RWPE1 (cell line): Measurements from ENCODE around the gene IMPACT.

Experiments
- CTCF ChIA-PET: fragments of 350-600 bp; sonication (Branson Sonifier 250); formaldehyde crosslinking; extraction: SDS; loops from one replicate; lab custom pipeline; 2021; lab: Yijun Ruan, JAX
- POLR2A ChIA-PET: fragments of 400-600 bp; formaldehyde crosslinking; extraction: SDS; loops from one replicate; lab custom pipeline; 2020; ENCODE audit warnings: antibody characterized with exemption; ENCODE audit not compliant: low non-redundant PET; lab: Yijun Ruan, JAX
- DNase-seq: peaks from one replicate; pipeline ENCODE4 v3.0.0; 2012; ENCODE audit warnings: low spot score
- H3K27ac ChIP-seq: fragments of 450-650 bp; 2 replicates; pipeline ENCODE4 v1.5.1; 2017
- CTCF ChIP-seq: fragments of 450-650 bp; conservative IDR thresholded peaks from 2 replicates; pipeline ENCODE4 v1.5.1; 2017; ENCODE audit warnings: low read depth, mild to moderate bottlenecking

The IMPACT gene

GRCh38 chr18:24447961-24448360, 21.5 kb downstream of the IMPACT start:
- ChIA-PET CTCF (interaction anchor here (0.7 kb wide), 1 partner anchor 40 kb away, joined by 3 read pairs; no protein-coding TSS in a partner anchor), POLR2A (no interaction called here)
- TF ChIP-seq CTCF, result no peak
- no peak overlapping the region for H3K27ac ChIP-seq
- no peak for DNase-seq

- DNase-seq, result no peak
- TF ChIP-seq CTCF, result no peak
- CTCF ChIA-PET, result no interaction called here
- H3K27ac ChIP-seq, result no peak overlapping the region
- POLR2A ChIA-PET, result no interaction called here
These were observed 30.1 kb downstream of the IMPACT start for GRCh38 chr18:24456549-24456948.

GRCh38 chr18:24459772-24460171, 33.3 kb downstream of the IMPACT start:
- TF ChIP-seq CTCF, result no peak
- H3K27ac ChIP-seq, result no peak overlapping the region
- POLR2A ChIA-PET, result no interaction called here
- CTCF ChIA-PET, result interaction anchor here (0.6 kb wide), 1 partner anchor 497 kb away, joined by 3 read pairs; no protein-coding TSS in a partner anchor
- no peak for DNase-seq

- H3K27ac ChIP-seq, result no peak within 1 kb of the TSS
- ChIA-PET POLR2A (no interaction called here), CTCF (no interaction called here)
- DNase-seq, result no peak
- no peak for TF ChIP-seq CTCF
These were observed 33.9 kb downstream of the IMPACT start, which contains the start of gene HRH4 for GRCh38 chr18:24460388-24460787. Gene HRH4, plus strand, starts transcription at chr18:24460637. Its CDS starts 92 bp downstream, at chr18:24460729.

- no peak for DNase-seq
- POLR2A ChIA-PET, result no interaction called here
- no peak overlapping the region for H3K27ac ChIP-seq
- TF ChIP-seq CTCF, result no peak
- CTCF ChIA-PET, result no interaction called here
These were observed 35.5 kb downstream of the IMPACT start for GRCh38 chr18:24461996-24462395.

GRCh38 chr18:24462838-24463775, 36.6 kb downstream of the IMPACT start:
- ChIA-PET CTCF (no interaction called here), POLR2A (no interaction called here)
- no peak for TF ChIP-seq CTCF
- DNase-seq, result no peak
- no peak overlapping the region for H3K27ac ChIP-seq
